ENCODE measurements around the gene KCNQ4.

Gene KCNQ4

DNA sequence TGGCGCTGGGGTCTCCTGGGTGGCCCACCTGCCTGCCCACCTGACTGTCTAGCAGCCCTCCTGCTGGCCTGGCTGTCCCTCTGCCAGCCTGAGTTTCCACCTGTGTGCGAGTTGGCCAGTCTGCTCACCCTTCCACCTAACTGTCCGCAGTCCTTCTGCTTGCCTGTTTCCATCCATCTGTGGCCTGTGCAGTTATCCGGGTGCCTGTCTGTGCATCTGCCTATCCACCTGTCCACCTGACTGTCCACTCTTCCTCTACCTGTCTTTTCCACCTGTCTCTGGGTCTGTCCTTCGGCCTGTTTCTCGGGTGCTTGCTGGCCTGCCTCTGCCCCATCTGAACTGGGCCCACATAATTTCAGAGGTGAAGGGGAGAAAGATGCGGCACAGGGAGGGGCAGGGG, 1.9 kb downstream of the KCNQ4 start:
- no peak overlapping the region for H3K4me3 ChIP-seq (ENCODE audit: low read length)
- DNase-seq (ENCODE audit: low read depth), result no peak
- TF ChIP-seq, protein P1, sequence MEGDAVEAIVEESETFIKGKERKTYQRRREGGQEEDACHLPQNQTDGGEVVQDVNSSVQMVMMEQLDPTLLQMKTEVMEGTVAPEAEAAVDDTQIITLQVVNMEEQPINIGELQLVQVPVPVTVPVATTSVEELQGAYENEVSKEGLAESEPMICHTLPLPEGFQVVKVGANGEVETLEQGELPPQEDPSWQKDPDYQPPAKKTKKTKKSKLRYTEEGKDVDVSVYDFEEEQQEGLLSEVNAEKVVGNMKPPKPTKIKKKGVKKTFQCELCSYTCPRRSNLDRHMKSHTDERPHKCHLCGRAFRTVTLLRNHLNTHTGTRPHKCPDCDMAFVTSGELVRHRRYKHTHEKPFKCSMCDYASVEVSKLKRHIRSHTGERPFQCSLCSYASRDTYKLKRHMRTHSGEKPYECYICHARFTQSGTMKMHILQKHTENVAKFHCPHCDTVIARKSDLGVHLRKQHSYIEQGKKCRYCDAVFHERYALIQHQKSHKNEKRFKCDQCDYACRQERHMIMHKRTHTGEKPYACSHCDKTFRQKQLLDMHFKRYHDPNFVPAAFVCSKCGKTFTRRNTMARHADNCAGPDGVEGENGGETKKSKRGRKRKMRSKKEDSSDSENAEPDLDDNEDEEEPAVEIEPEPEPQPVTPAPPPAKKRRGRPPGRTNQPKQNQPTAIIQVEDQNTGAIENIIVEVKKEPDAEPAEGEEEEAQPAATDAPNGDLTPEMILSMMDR (conservative IDR thresholded peaks at IDR 0.05; ENCODE audit: low read length), result no peak

DNA sequence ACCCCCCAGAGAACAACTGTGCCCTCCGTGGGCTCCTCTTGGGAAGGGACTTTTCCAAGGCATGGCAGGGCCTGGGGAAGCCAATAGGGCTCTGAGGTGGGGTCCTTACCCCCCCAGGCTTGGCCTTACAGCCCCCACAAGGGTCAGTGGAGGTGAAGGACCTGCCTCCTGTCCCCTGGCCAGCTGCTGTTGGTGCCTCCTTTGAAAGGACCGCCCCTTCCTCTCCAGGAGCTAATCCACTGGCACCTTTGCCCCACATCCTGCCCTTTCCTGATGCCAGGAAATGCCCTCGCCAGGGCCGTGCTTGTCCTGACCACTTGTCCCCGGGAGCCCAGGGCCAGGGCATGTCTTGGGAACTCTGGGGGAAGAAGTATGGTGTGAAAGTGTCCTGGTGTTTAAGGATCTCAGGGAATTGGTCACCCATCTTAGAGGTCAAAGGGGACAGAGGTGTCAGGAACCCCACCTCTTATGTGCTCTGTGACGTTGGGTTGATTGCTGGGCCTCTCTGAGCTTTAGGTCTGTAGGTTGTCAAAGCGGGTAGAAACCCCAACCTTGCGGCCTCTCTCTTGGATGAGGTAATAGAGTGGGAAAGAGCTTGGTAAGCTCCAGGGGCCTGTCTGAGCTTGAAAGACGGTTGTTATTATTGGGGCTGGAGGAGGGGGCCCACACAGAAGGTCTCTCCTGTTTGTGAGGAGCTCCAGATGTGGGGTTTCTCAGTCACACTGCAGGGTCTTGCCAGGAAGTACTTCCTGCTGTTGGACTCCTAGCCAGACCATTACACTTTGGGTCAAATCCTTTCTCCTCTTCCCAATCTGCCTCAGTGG, 2.8 kb downstream of the KCNQ4 start:
- no peak for DNase-seq (ENCODE audit: low read depth)
- no peak overlapping the region for H3K4me3 ChIP-seq (ENCODE audit: low read length)
- TF ChIP-seq, protein P1 (conservative IDR thresholded peaks at IDR 0.05; ENCODE audit: low read length), result no peak

DNA sequence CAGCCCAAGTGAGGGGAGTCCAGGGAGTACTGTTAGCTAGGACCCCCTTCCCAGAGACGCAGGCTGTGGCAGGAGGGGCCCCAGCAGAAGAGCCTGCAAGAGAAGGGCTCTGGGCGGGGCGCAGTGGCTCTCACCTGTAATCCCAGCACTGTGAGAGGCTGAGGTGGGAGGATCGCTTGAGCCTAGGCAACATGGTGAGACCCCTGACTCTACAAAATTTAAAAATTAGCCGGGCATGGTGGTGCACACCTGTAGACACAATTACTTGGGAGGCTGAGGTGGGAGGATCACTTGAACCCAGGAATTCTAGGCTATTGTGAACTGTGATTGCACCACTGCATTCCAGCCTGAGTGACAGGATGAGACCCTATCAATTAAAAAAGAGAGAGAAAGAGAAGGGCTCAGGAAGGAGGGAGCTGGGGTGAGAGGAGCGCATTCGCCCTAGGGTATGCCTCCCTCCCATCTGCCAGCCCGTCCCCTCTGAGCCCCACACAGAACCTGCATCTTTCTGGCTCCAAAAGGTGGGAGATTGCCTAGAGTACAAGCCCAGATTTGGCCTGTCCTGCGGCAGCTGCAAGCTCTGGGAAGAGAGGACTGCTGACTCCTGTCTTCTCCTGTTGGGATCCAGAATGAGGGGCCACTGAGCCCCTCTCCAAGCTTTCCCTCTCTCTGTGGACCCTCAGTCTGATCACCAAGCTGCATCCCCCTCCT, 3.6 kb downstream of the KCNQ4 start:
- no peak overlapping the region for H3K4me3 ChIP-seq (ENCODE audit: low read length)
- no peak for DNase-seq (ENCODE audit: low read depth)
- TF ChIP-seq, protein P1 (conservative IDR thresholded peaks at IDR 0.05; ENCODE audit: low read length), result no peak

DNA sequence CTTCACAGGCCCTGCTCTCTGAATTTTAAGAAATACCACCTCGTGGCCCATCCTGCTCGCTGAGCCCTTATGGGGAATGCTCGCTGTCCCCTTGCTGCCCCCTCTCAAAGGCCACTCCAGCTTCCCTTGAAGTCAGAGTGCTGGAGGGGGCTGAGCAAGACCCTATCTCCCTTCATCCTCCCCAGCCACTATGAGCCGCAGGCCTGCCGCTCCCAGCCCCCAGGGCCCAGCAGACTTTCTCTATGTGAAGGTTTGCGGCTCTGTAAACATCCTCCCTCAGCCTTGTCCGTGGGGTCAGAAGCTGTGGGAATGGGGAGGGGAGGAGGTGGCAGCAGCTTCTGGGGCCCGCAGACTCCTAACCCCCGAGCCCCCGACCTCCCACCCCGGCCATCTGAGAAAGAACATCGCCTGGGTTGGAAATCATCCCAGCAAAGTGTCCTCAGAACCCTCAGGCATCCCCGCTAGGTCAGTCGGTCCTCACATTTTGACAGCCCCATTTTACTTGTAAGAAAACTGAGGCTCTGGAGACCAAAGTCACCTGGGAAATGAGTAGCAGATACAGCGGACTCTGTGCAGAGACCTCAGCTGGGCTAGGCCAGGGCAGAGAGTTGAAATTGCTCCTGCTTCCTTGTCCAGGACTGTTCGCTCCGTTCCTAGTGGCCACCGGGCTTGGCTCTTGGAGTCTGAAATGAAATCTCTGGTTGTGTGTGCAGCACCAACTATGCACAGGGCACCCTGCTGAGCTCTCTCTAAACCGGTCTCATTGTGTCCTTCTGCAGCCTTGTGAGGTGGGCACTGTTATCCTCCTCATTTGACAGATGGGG, 4.4 kb downstream of the KCNQ4 start:
- TF ChIP-seq, protein P1 (conservative IDR thresholded peaks at IDR 0.05; ENCODE audit: low read length), result no peak
- DNase-seq (ENCODE audit: low read depth), result no peak
- H3K4me3 ChIP-seq (ENCODE audit: low read length), result no peak overlapping the region

DNA sequence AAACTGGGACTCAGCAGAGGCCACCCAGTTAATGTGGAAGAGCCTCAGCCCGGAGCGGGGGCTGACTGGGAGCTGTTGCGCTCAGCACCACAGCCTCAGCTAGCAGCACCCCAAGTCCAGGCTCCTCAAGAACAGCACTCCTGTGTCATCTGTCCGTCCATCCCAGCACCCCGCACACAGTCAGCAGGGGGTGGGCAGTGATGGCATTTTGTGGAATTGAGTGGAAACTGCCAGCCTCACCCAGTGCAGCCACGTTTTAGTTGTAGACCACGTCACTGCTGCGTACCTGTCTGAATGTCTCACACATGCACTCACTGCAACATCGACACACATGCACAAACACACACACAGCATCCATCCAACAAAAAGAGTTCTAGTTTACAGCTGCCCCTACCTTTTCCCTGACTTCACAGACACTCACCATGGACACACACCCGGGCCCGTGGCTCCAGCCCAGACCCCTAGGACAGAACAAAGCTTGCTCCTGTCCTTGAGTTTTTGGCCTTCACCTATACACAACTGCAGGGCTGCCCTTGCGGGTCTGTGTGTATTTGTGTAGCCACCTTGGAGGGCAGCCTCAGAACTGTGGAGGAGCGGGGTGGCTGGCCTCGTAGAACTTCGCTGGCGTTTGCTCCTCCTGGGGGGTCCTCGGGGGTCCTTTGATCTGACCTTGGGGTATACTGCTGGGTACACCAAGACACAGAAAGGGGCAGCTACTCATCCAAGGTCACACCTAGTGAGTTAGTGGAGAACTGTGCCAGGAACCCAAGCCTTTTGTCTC, 5.2 kb downstream of the KCNQ4 start:
- TF ChIP-seq, protein P1 (conservative IDR thresholded peaks at IDR 0.05; ENCODE audit: low read length), result no peak
- no peak for DNase-seq (ENCODE audit: low read depth)
- H3K4me3 ChIP-seq (ENCODE audit: low read length), result no peak overlapping the region

DNA sequence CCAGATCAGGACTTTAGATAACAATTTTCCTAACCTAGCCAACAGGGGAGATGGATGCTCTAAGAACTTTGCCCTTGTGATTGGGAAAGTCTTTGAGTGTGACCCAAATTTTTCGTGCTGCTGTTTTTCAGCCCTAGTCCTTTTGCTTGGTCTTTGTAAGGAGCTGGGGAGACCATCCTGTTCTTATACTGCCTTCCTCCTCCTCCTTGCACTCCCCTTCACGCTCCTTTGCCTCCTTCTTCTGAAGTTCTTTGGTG, 5.7 kb downstream of the KCNQ4 start:
- TF ChIP-seq, protein P1 (conservative IDR thresholded peaks at IDR 0.05; ENCODE audit: low read length), result no peak
- DNase-seq (ENCODE audit: low read depth), result no peak
- H3K4me3 ChIP-seq (ENCODE audit: low read length), result no peak overlapping the region
